HG02981 (cell line): ENCODE results near the gene PIMREG.
"Not testable (repeated sequence)": the region's sequence is repeated elsewhere in the genome, so short reads cannot be mapped to it uniquely, and the experiment has no call there.

ENCODE experiments used
- ATAC-seq: cut with Tn5 transposase; IDR thresholded peaks from one replicate; pipeline ENCODE4 v1.9.1; 2021; ENCODE audit warnings: mild to moderate bottlenecking, moderate library complexity; ENCODE audit not compliant: unreplicated experiment

Gene PIMREG

GRCh38 chr17:6476076-6476809, 32.0 kb downstream of the PIMREG start:
- no peak for ATAC-seq

- no peak for ATAC-seq
Observed at GRCh38 chr17:6476810-6477179, 32.5 kb downstream of the PIMREG start.

- ATAC-seq, result no peak
Observed at GRCh38 chr17:6477831-6478383, 33.7 kb downstream of the PIMREG start.

DNA sequence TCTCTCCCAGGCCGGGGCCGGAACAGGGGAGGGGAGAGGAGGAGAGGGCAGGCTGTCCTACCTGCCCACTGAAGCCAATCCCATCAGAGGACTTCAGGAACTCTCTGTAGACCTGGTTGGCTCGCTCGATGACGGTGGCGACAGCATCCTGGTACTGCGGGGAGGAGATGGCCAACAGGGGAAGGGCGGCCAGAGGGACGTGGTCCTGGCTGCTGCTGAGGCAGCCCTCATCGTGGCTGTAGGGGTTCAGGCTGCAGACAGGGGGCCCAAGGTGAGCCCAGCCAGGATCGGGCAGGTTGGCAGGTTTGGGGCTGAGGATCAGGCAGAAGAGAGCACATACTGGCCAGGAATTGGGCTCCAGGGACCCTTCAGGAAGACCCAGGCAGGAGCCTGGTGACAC, 34.2 kb downstream of the PIMREG start:
- ATAC-seq, result no peak

GRCh38 chr17:6479622-6480302, 35.5 kb downstream of the PIMREG start:
- ATAC-seq, result no peak

DNA sequence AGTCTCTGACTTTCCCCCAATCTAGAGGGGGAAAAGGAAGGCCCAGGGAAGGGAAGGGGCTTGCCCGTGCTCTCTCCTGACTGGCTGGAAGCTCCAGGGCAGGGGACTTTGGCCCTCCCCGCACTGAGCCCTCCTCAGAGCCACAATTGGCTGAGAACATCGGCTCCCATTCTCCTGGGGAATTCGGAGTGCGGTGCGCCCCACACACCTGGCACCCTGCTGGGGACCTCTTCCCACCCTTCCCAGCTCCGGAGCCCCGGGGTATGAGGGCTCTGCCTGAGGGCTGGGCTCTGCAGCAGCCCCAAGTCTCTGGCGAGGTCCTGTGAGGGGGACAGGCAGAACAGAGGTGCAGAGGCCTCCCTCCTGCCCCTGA, 36.0 kb downstream of the PIMREG start:
- no peak for ATAC-seq

GRCh38 chr17:6482105-6482455, 37.8 kb downstream of the PIMREG start:
- ATAC-seq, result no peak

GRCh38 chr17:6482796-6483195, 38.5 kb downstream of the PIMREG start:
- not testable (repeated sequence) for ATAC-seq

GRCh38 chr17:6483507-6483906, 39.3 kb downstream of the PIMREG start:
- ATAC-seq, result no peak

GRCh38 chr17:6485646-6486412, 41.6 kb downstream of the PIMREG start:
- ATAC-seq, result no peak

DNA sequence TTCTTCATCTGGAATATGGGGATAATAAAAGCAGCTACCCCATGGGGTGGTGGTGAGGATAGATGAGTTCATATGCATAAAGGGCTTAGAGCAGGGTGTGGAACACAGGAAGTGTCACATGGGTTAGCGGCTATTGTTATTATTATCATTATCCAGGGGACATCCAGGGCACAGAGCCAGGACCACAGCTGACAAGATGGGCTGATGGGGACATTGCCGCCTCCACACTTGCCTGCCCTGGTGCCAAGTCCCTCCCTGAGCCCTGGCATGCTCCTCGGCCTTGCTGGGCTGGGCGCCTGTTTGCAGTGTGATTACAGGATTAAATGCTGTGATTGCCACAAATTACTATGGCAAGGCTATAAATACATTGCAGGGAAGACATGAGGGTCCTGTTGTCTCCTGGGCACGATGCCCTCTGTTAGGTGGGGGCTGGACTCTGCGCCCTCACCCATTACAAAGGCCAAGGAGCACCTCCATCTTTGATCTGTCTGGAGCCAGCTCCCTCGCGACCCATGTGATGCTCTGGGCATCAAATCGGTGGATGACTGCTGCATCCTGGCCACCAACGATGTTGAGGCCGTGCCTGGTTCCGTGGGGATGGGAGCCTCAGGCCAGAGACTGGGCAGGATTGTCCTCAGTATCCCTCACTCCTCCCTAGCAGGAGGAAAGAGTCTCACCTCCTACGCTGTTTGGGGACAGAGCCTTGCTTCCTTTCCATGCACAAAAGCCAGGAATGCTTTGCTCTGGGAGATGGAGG, 43.2 kb downstream of the PIMREG start:
- no peak for ATAC-seq

DNA sequence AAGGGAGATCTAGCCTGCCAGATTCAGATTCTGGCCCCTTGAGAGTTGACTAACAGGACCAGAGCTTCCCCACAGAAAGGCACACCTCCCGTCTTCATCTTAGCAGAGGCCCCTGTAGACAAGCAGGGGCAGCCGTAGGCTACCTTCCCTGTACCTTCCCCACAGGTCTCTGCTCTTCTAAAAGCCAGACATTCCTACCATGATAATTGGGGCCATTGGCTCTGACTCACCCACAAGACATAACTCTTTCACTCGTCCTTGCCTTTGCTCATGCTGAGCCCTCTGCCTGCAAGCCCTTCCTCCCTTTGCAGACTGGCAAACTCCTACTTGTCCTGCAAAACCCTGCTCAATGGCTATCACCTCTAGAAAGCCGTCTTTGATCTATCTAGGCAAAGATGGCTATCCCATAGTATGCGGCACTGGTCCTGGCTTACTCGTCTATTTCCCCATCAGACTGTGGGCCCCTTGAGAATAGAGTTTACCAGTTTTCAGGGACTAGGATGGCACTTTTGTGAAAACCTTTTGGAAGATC, 43.8 kb downstream of the PIMREG start:
- ATAC-seq, result no peak

GRCh38 chr17:6489016-6489550, 44.8 kb downstream of the PIMREG start:
- no peak for ATAC-seq

- ATAC-seq, result no peak
Observed at GRCh38 chr17:6491071-6491700, 46.9 kb downstream of the PIMREG start.

- no peak for ATAC-seq
Observed at GRCh38 chr17:6492892-6493674, 48.8 kb downstream of the PIMREG start.

GRCh38 chr17:6494239-6494941, 50.1 kb downstream of the PIMREG start:
- ATAC-seq, result no peak

DNA sequence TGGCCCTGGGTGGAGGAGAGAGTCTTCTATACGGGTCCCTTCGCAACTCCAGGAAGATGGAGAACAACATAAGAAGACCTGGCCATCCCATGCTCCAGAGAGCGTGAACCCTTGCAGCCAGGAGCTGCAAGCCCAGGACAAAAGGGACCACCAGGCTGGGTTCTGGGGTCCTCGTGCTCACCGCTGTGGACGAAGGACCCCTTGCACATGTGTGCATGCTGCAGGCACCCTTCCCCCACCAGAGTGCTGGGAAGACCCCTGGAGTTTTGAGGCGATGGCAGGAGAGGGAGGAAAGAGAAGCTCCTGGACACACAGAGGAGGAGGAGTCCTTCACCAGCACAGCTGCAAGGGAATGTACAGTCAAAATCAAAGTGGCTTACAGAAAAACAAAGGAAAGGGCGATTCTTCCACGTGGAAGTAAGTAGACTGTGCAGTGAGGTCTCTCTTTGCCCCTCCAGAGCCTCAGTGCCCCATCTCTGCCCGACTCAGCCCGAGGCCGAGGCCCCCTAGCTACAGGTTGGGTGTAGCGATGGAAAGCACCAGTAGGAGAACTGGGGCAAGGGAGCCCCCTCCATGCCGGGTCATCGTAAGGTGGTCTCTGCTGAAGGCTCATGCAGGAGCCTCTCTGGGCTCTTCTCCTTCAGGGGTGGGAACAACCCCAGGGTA, 51.3 kb downstream of the PIMREG start:
- ATAC-seq, result no peak

DNA sequence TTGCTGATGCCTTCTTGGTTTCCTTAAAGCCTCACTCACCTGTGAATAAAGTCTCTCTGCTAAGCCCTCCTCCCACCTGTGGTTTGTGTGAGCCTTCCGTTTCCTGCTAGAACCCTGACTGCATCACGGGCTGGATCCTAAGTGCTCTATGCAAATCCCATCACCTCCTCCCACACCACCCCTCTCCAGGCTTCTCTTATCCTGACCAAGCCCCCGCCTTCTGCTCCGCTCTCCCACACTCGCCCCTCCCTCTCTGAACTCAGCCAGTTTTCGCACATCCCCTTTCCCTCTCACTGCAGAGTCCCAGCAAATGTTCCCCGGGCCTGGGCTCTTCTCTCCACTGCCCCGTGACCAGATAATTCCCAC, 51.8 kb downstream of the PIMREG start:
- no peak for ATAC-seq
